CD14-positive monocyte (primary cell): ENCODE results near the gene RFX1. TPM values are rescaled to one million over a fixed set of nuclear protein-coding genes. Genes with fewer than 3 reads are reported as not detected.
A peak's percentile ranks its signal among the peaks of the same experiment; 100 is the strongest.

Source experiments
- DNase-seq, 3 donors: peaks; one replicate each; pipeline ENCODE4 v3.0.0-alpha.2; 2011 to 2022
- H2AFZ ChIP-seq: 2 replicates; pipeline ENCODE4 v1.6.0; 2012; ENCODE audit warnings: mild to moderate bottlenecking, low read depth, low read length, inconsistent platforms; ENCODE audit not compliant: insufficient read depth, poor library complexity, severe bottlenecking
- H3K27ac ChIP-seq, 2 donors: 1 replicate in 1 of 2; 2 replicates in 1 of 2; pipeline ENCODE4 v1.5.1; 2012 to 2013; ENCODE audit warnings: low read length in 2 of 2, control low read depth in 1 of 2, inconsistent platforms in 1 of 2, low read depth in 1 of 2, mild to moderate bottlenecking in 1 of 2
- H3K27me3 ChIP-seq, 2 donors: one replicate each; pipeline versions ENCODE4 v1.6.0 to v1.6.1; 2011 to 2013; ENCODE audit warnings: low read length in 2 of 2; ENCODE audit not compliant: control insufficient read depth in 2 of 2, insufficient read depth in 2 of 2
- H3K36me3 ChIP-seq, 2 donors: replicated peaks in 1 of 2; 1 replicate in 1 of 2; 2 replicates in 1 of 2; pipeline versions ENCODE4 v1.5.1 to v1.6.1; 2012 to 2013; ENCODE audit warnings: low read length in 2 of 2, control low read depth in 1 of 2, inconsistent platforms in 1 of 2, mild to moderate bottlenecking in 1 of 2; ENCODE audit not compliant: insufficient read depth in 2 of 2, control insufficient read depth in 1 of 2
- H3K4me1 ChIP-seq, 2 donors: 1 replicate in 1 of 2; 2 replicates in 1 of 2; pipeline versions ENCODE4 v1.5.1 to v1.6.1; 2012 to 2013; ENCODE audit warnings: low read length in 2 of 2, control low read depth in 1 of 2, inconsistent platforms in 1 of 2, mild to moderate bottlenecking in 1 of 2, moderate library complexity in 1 of 2; ENCODE audit not compliant: insufficient read depth in 2 of 2, control insufficient read depth in 1 of 2
- H3K4me2 ChIP-seq: replicated peaks from 2 replicates; pipeline ENCODE3; 2012; ENCODE audit warnings: low read length, moderate library complexity, mild to moderate bottlenecking; ENCODE audit not compliant: poor library complexity, severe bottlenecking; ENCODE audit errors: extremely low read depth
- H3K4me3 ChIP-seq, 3 experiments: fragments of 200-600 bp in 1 of 3; sonication (generic) in 1 of 3; replicated peaks in 1 of 3; 1 replicate in 2 of 3; 2 replicates in 1 of 3; pipeline ENCODE4 v1.5.1; 2011 to 2013; ENCODE audit warnings: low read length in 3 of 3, mild to moderate bottlenecking in 3 of 3, control low read depth in 2 of 3, low read depth in 2 of 3, inconsistent platforms in 1 of 3, moderate library complexity in 1 of 3
- H3K79me2 ChIP-seq: 2 replicates; pipeline ENCODE4 v1.6.0; 2012; ENCODE audit warnings: mild to moderate bottlenecking, control low read depth, inconsistent platforms, low read length, moderate library complexity; ENCODE audit not compliant: insufficient read depth
- H3K9ac ChIP-seq: 2 replicates; pipeline ENCODE4 v1.6.0; 2017; ENCODE audit warnings: low read length, mild to moderate bottlenecking; ENCODE audit not compliant: insufficient read depth, poor library complexity, severe bottlenecking
- H3K9me3 ChIP-seq, 2 donors: replicated peaks in 1 of 2; 1 replicate in 1 of 2; 2 replicates in 1 of 2; pipeline versions ENCODE4 v1.5.1 to v1.6.1; 2012 to 2013; ENCODE audit warnings: low read length in 2 of 2, control low read depth in 1 of 2; ENCODE audit not compliant: control insufficient read depth in 1 of 2, insufficient read depth in 1 of 2
- H4K20me1 ChIP-seq: 2 replicates; pipeline ENCODE4 v1.6.0; 2012; ENCODE audit warnings: mild to moderate bottlenecking, low read length, control low read depth, moderate library complexity; ENCODE audit not compliant: insufficient read depth
- H3K27ac Mint-ChIP-seq, 7 donors: one replicate each; pipeline ENCODE4 v1.8.0; 2020; ENCODE audit warnings: mild to moderate bottlenecking in 7 of 7, mixed read lengths in 7 of 7, moderate library complexity in 6 of 7, inconsistent platforms in 2 of 7
- H3K27me3 Mint-ChIP-seq, 3 donors: one replicate each; pipeline ENCODE4 v1.8.0; 2021 to 2022; ENCODE audit warnings: low read depth in 3 of 3, mild to moderate bottlenecking in 3 of 3, mixed read lengths in 3 of 3, moderate library complexity in 3 of 3, inconsistent platforms in 1 of 3
- H3K36me3 Mint-ChIP-seq, 2 donors: one replicate each; pipeline ENCODE4 v1.8.0; 2020; ENCODE audit warnings: mixed read lengths in 2 of 2, inconsistent platforms in 1 of 2, mild to moderate bottlenecking in 1 of 2
- H3K4me1 Mint-ChIP-seq: one replicate; pipeline ENCODE4 v1.8.0; 2020; ENCODE audit warnings: mild to moderate bottlenecking, mixed read lengths
- H3K4me3 Mint-ChIP-seq, 2 donors: one replicate each; pipeline ENCODE4 v1.8.0; 2020; ENCODE audit warnings: mild to moderate bottlenecking in 2 of 2, mixed read lengths in 2 of 2, moderate library complexity in 1 of 2
- H3K9me3 Mint-ChIP-seq, 7 donors: one replicate each; pipeline ENCODE4 v1.8.0; 2020 to 2022; ENCODE audit warnings: mixed read lengths in 7 of 7, mild to moderate bottlenecking in 6 of 7, moderate library complexity in 6 of 7, inconsistent platforms in 2 of 7
- WGBS: methylation state at CpG from one replicate; pipeline ENCODE4 v1.1.5; 2013; ENCODE audit warnings: missing lambda C conversion rate; ENCODE audit not compliant: insufficient coverage; 5-methylcytosine and 5-hydroxymethylcytosine counted together
- intact Hi-C, 2 donors: fragments of 100-400 bp; cut with micrococcal nuclease; formaldehyde crosslinking; loops; one replicate each; pipeline versions ENCODE4 v1.15.0 to v1.15.1; 2023
- polyA plus RNA-seq, 3 donors: library from polyadenylated mRNA; depleted of rRNA in 1 of 3; unstranded in 2 of 3; stranded (reverse) in 1 of 3; fragments of 300-500 nt in 2 of 3; fragments of >200 nt in 1 of 3; fragmentation: Illumina TruSeq in 2 of 3; gene quantifications; 1 replicate in 2 of 3; 2 replicates in 1 of 3; pipeline ENCODE4 v1.2.3, GENCODE V29; 2012 to 2021
- TF ChIP-seq, protein P1 (sequence below): fragments of 200-600 bp; IDR thresholded peaks from one replicate; pipeline ENCODE4 v1.8.0; 2022; ENCODE audit warnings: antibody characterized with exemption, mild to moderate bottlenecking

The RFX1 gene
- polyA plus RNA-seq, 3 donors = 0.89 to 12.8 (median 0.95) TPM

DNA sequence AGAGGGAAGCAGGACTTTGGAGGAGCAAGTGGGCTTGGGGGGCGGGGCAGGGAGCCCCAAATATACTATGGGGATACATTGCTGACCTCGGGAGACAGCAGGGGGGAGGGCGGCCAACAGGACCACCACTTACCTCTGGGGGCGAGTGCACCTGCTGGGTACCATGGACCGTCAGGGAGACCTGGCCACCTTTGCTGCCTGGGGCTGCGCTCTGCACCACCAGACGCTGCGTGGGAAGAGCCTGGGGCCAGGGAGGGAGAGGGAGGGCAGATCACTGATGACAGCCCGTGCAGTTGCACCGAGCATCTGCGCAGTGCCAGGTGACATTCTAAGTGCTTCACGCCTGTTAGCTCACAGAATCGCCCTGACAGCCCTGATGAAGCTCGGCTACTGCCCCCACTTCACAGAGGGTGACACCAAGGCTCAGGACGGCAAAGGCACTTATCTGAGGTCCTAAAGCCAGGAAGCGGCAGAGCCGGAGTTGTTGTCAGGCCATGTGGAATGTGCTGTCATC, 24.1 kb downstream of the RFX1 start:
- TF ChIP-seq, protein P1, sequence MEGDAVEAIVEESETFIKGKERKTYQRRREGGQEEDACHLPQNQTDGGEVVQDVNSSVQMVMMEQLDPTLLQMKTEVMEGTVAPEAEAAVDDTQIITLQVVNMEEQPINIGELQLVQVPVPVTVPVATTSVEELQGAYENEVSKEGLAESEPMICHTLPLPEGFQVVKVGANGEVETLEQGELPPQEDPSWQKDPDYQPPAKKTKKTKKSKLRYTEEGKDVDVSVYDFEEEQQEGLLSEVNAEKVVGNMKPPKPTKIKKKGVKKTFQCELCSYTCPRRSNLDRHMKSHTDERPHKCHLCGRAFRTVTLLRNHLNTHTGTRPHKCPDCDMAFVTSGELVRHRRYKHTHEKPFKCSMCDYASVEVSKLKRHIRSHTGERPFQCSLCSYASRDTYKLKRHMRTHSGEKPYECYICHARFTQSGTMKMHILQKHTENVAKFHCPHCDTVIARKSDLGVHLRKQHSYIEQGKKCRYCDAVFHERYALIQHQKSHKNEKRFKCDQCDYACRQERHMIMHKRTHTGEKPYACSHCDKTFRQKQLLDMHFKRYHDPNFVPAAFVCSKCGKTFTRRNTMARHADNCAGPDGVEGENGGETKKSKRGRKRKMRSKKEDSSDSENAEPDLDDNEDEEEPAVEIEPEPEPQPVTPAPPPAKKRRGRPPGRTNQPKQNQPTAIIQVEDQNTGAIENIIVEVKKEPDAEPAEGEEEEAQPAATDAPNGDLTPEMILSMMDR = no peak
- Histone ChIP-seq H3K27ac (no peak overlapping the region), H3K79me2 (peaks cover 4% of the 10 kb centered on the region), H3K9ac (no peak overlapping the region), H3K36me3 (peaks cover 3 to 25% of the 10 kb centered on the region in 2 donors), H3K27me3 (no peaks in the 10 kb centered on the region), H3K4me3 (no peak overlapping the region), H3K9me3 (no peaks in the 10 kb centered on the region), H3K4me1 (peaks cover 55 to 73% of the 10 kb centered on the region in 2 donors), H4K20me1 (no peaks in the 10 kb centered on the region), H3K4me2 (no peak overlapping the region), H2AFZ (no peak overlapping the region)
- Mint-ChIP-seq H3K36me3 (peaks cover 21 to 34% of the 10 kb centered on the region in 2 donors), H3K9me3 (no peaks in the 10 kb centered on the region), H3K4me3 (no peak overlapping the region), H3K27ac (peak overlapping the region in 2 of 7 donors; percentile 33 to 46), H3K27me3 (peaks cover 0 to 3% (median 1%) of the 10 kb centered on the region in 3 donors), H3K4me1 (peaks cover 57% of the 10 kb centered on the region)
- 89% methylated on average over 16 of the region's 17 CpGs for WGBS
- intact Hi-C loops = no loop called here
- DNase-seq = no peak

DNA sequence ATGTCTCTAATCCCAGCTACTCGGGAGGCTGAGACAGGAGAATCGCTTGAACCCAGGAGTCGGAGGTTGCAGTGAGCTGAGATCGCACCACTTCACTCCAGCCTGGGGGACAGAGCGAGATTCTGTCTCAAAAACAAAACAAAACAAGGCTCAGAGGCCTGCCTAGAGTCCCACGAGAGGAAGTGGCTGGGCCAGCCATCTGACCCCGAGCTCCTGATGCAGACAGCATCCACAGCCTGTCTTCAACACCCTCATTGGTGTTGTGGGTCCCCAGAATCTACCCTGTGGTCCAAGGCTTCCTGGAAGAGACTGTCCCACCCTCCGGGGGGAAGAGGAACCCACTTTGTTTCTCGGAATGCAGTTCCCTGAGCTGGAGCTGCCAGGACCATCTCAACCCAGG, 24.7 kb downstream of the RFX1 start:
- Histone ChIP-seq H3K9ac (no peak overlapping the region), H3K4me3 (no peak overlapping the region), H3K79me2 (peaks cover 4% of the 10 kb centered on the region), H3K27ac (no peak overlapping the region), H3K36me3 (peaks cover 4 to 27% of the 10 kb centered on the region in 2 donors), H3K9me3 (no peaks in the 10 kb centered on the region), H3K4me2 (no peak overlapping the region), H3K27me3 (no peaks in the 10 kb centered on the region), H3K4me1 (peaks cover 50 to 68% of the 10 kb centered on the region in 2 donors), H4K20me1 (no peaks in the 10 kb centered on the region), H2AFZ (no peak overlapping the region)
- Mint-ChIP-seq H3K4me1 (peaks cover 52% of the 10 kb centered on the region), H3K27ac (peak overlapping the region in 2 of 7 donors; percentile 42 to 72), H3K36me3 (peaks cover 23 to 38% of the 10 kb centered on the region in 2 donors), H3K9me3 (no peaks in the 10 kb centered on the region), H3K27me3 (peaks cover 0 to 3% (median 1%) of the 10 kb centered on the region in 3 donors), H3K4me3 (no peak overlapping the region)
- DNase-seq = no peak
- TF ChIP-seq, protein P1 = no peak
- 83% methylated on average over 4 of the region's 9 CpGs for WGBS
- intact Hi-C loops = no loop called here
